Stimulated activated CD4-positive, alpha-beta T cell treated with anti-CD3 and anti-CD28 coated beads, Interleukin-12 subunit alpha, Interleukin-12 subunit beta, amount 100 ng/mL, for 48 hours (primary cell): ENCODE measurements around the gene ZMYND19.
"Not testable (repeated sequence)": the region's sequence is repeated elsewhere in the genome, so short reads cannot be mapped to it uniquely, and the experiment has no call there.

ENCODE experiments used
- DNase-seq, 3 donors: peaks; one replicate each; pipeline ENCODE4 v3.0.0-alpha.2; 2020; ENCODE audit warnings: low read depth in 2 of 3, low spot score in 1 of 3

Gene ZMYND19

DNA sequence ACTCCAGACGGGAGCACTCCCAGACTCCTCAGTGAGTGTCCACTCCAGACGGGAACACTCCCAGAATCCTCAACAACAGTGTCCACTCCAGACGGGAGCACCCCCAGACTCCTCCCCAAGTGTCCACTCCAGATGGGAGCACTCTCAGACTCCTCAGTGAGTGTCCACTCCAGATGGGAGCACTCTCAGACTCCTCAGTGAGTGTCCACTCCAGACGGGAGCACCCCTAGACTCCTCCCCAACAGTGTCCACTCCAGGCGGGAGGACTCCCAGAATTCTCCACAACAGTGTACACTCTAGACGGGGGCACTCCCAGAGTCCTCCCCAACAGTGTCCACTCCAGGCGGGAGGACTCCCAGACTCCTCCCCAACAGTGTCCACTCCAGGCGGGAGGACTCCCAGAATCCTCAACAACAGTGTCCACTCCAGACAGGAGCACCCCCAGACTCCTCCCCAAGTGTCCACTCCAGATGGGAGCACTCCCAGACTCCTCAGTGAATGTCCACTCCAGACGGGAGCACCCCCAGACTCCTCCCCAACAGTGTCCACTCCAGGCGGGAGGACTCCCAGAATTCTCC is 57.3 kb downstream of the ZMYND19 start:
- DNase-seq = not testable (repeated sequence)
